WTC11 (cell line): ENCODE results near the gene ENTPD8. TPM values are rescaled to one million over a fixed set of nuclear protein-coding genes. Genes with fewer than 3 reads are reported as not detected.

Experiments
- ATAC-seq: fragments of 200-7000 bp; cut with Tn5 transposase; 2 replicates; pipeline ENCODE4 v1.10.0; 2021; ENCODE audit warnings: mild to moderate bottlenecking, moderate library complexity
- CTCF ChIA-PET: fragments of 300-600 bp; sonication (Branson Sonifier 250); formaldehyde crosslinking; loops from one replicate; lab custom pipeline; 2021; ENCODE audit warnings: antibody characterized with exemption; lab: Charles Lee
- POLR2A ChIA-PET: fragments of 350-600 bp; sonication (Branson Sonifier 250); formaldehyde crosslinking; loops from one replicate; lab custom pipeline; 2021; ENCODE audit warnings: antibody characterized with exemption; lab: Charles Lee
- DNase-seq: peaks from one replicate; pipeline ENCODE4 v3.0.0; 2021; ENCODE audit warnings: low spot score
- H3K27ac Mint-ChIP-seq: 2 replicates; pipeline ENCODE4 v1.8.0; 2021; ENCODE audit warnings: mixed read lengths
- H3K27me3 Mint-ChIP-seq: 2 replicates; pipeline ENCODE4 v1.8.0; 2021; ENCODE audit warnings: low read depth, mild to moderate bottlenecking, moderate library complexity, mixed read lengths
- H3K36me3 Mint-ChIP-seq: 2 replicates; pipeline ENCODE4 v1.8.0; 2021; ENCODE audit warnings: mixed read lengths
- H3K4me1 Mint-ChIP-seq: 2 replicates; pipeline ENCODE4 v1.8.0; 2022; ENCODE audit warnings: mixed read lengths
- H3K4me3 Mint-ChIP-seq: 2 replicates; pipeline ENCODE4 v1.8.0; 2021; ENCODE audit warnings: mild to moderate bottlenecking, moderate library complexity, mixed read lengths
- H3K9me3 Mint-ChIP-seq: 2 replicates; pipeline ENCODE4 v1.8.0; 2021; ENCODE audit warnings: mixed read lengths
- CBFB ChIP-seq: sonication (generic); formaldehyde crosslinking; IDR thresholded peaks from 2 replicates; pipeline ENCODE4 v1.8.1; 2022; ENCODE audit warnings: mild to moderate bottlenecking, low read depth, missing genetic modification reagents
- CREM ChIP-seq: sonication (generic); formaldehyde crosslinking; IDR thresholded peaks from 2 replicates; pipeline ENCODE4 v1.8.1; 2022; ENCODE audit warnings: mild to moderate bottlenecking, missing genetic modification reagents, moderate library complexity
- ELF4 ChIP-seq: sonication (generic); formaldehyde crosslinking; IDR thresholded peaks from 2 replicates; pipeline ENCODE4 v1.8.1; 2022; ENCODE audit warnings: low read depth, mild to moderate bottlenecking, moderate library complexity, missing genetic modification reagents
- FOXJ3 ChIP-seq: sonication (generic); formaldehyde crosslinking; IDR thresholded peaks from 2 replicates; pipeline ENCODE4 v1.9.0; 2021; ENCODE audit warnings: missing genetic modification reagents, mild to moderate bottlenecking, borderline replicate concordance
- FOXK1 ChIP-seq: sonication (generic); formaldehyde crosslinking; IDR thresholded peaks from 2 replicates; pipeline ENCODE4 v1.8.0; 2022; ENCODE audit warnings: mild to moderate bottlenecking, moderate library complexity, missing genetic modification reagents
- GTF2I ChIP-seq: fragments of 250-450 bp; sonication (Bioruptor Pico); conservative IDR thresholded peaks from 2 replicates; pipeline ENCODE4 v1.4.0; 2021; ENCODE audit warnings: mild to moderate bottlenecking
- KAT7 ChIP-seq: sonication (generic); formaldehyde crosslinking; IDR thresholded peaks from 2 replicates; pipeline ENCODE4 v1.8.1; 2023; ENCODE audit warnings: missing genetic modification reagents, mild to moderate bottlenecking, borderline replicate concordance
- NFYB ChIP-seq: sonication (generic); formaldehyde crosslinking; conservative IDR thresholded peaks from 2 replicates; pipeline ENCODE4 v1.8.0; 2022; ENCODE audit warnings: low read depth, missing genetic modification reagents
- NR1H2 ChIP-seq: sonication (generic); formaldehyde crosslinking; IDR thresholded peaks from 2 replicates; pipeline ENCODE4 v1.9.0; 2021; ENCODE audit warnings: mild to moderate bottlenecking, moderate library complexity, missing genetic modification reagents
- NR3C1 ChIP-seq: sonication (generic); formaldehyde crosslinking; conservative IDR thresholded peaks from 2 replicates; pipeline ENCODE4 v1.8.1; 2023; ENCODE audit warnings: low read depth, mild to moderate bottlenecking, missing genetic modification reagents
- RORB ChIP-seq: fragments of 250-450 bp; sonication (Bioruptor Pico); IDR thresholded peaks from 2 replicates; pipeline ENCODE4 v1.9.0; 2021; ENCODE audit warnings: mild to moderate bottlenecking
- TEAD1 ChIP-seq: sonication (generic); formaldehyde crosslinking; IDR thresholded peaks from 2 replicates; pipeline ENCODE4 v1.8.0; 2022; ENCODE audit warnings: mild to moderate bottlenecking, missing genetic modification reagents
- ZNF263 ChIP-seq: sonication (generic); formaldehyde crosslinking; IDR thresholded peaks from 2 replicates; pipeline ENCODE4 v1.8.1; 2022; ENCODE audit warnings: low read depth, mild to moderate bottlenecking, moderate library complexity, missing genetic modification reagents
- ZNF396 ChIP-seq: fragments of 250-450 bp; sonication (Bioruptor Pico); IDR thresholded peaks from 2 replicates; pipeline ENCODE4 v1.8.0; 2021; ENCODE audit warnings: mild to moderate bottlenecking, moderate library complexity, borderline replicate concordance
- ZNF416 ChIP-seq: fragments of 250-450 bp; sonication (Bioruptor Pico); IDR thresholded peaks from 2 replicates; pipeline ENCODE4 v1.9.0; 2021; ENCODE audit warnings: mild to moderate bottlenecking, inconsistent platforms
- total RNA-seq: library from RNA; stranded (reverse); gene quantifications from 3 replicates; pipeline ENCODE4 v1.2.3, GENCODE V29; 2021
- TF ChIP-seq, protein P1 (sequence below): sonication (generic); formaldehyde crosslinking; IDR thresholded peaks from 2 replicates; pipeline ENCODE4 v1.8.1; 2022; ENCODE audit warnings: missing genetic modification reagents, borderline replicate concordance
- TF ChIP-seq, protein P2 (sequence below): sonication (generic); formaldehyde crosslinking; IDR thresholded peaks from 2 replicates; pipeline ENCODE4 v1.8.1; 2023; ENCODE audit warnings: mild to moderate bottlenecking, moderate library complexity, missing genetic modification reagents
- TF ChIP-seq, protein P3 (sequence below): fragments of 250-450 bp; sonication (Bioruptor Pico); IDR thresholded peaks from 2 replicates; pipeline ENCODE4 v2.1.2; 2022; ENCODE audit warnings: mild to moderate bottlenecking, moderate library complexity
- TF ChIP-seq, protein P4 (sequence below): fragments of 250-450 bp; sonication (Bioruptor Pico); IDR thresholded peaks from 2 replicates; pipeline ENCODE4 v1.9.0; 2021; ENCODE audit warnings: moderate library complexity, mild to moderate bottlenecking, inconsistent platforms, borderline replicate concordance
- TF ChIP-seq, protein P5 (sequence below): sonication (generic); formaldehyde crosslinking; IDR thresholded peaks from 2 replicates; pipeline ENCODE4 v1.8.1; 2023; ENCODE audit warnings: mild to moderate bottlenecking, missing genetic modification reagents, borderline replicate concordance
- TF ChIP-seq, protein P6 (sequence below): sonication (generic); formaldehyde crosslinking; IDR thresholded peaks from 2 replicates; pipeline ENCODE4 v1.8.1; 2022; ENCODE audit warnings: low read depth, missing genetic modification reagents, borderline replicate concordance
- TF ChIP-seq, protein P7 (sequence below): sonication (generic); formaldehyde crosslinking; IDR thresholded peaks from 2 replicates; pipeline ENCODE4 v1.8.1; 2022; ENCODE audit warnings: mild to moderate bottlenecking, moderate library complexity, missing genetic modification reagents

The ENTPD8 gene
- total RNA-seq, 1 experiment from 2014 or later, result 2.3 TPM

DNA sequence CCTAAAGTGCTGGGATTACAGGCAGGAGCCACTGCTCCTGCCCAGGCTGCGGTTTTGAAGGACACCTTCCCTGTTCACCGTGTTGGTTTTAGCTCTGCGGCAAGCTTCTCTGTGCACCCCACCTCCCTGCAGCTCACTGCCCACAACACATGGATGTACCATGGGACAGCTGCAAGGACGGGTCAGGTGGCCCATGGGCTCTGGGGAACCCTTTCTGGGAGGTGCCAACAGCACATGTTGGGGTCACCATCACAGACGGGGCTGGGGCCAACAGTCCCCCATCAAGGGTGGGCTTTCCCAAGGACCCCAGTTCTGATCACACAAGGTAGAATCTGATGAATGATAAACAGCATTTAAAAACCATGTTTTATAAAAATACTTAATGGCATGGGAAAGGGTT is 25.7 kb downstream of the ENTPD8 start:
- POLR2A ChIA-PET, result no interaction called here
- Mint-ChIP-seq H3K27me3 (no peaks in the 10 kb centered on the region), H3K4me3 (no peak overlapping the region), H3K4me1 (no peaks in the 10 kb centered on the region), H3K36me3 (no peaks in the 10 kb centered on the region), H3K27ac (no peak overlapping the region), H3K9me3 (no peaks in the 10 kb centered on the region)
- TF ChIP-seq, protein P1, sequence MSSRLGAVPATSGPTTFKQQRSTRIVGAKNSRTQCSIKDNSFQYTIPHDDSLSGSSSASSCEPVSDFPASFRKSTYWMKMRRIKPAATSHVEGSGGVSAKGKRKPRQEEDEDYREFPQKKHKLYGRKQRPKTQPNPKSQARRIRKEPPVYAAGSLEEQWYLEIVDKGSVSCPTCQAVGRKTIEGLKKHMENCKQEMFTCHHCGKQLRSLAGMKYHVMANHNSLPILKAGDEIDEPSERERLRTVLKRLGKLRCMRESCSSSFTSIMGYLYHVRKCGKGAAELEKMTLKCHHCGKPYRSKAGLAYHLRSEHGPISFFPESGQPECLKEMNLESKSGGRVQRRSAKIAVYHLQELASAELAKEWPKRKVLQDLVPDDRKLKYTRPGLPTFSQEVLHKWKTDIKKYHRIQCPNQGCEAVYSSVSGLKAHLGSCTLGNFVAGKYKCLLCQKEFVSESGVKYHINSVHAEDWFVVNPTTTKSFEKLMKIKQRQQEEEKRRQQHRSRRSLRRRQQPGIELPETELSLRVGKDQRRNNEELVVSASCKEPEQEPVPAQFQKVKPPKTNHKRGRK, result no peak
- no peak for TF ChIP-seq KAT7 (CRISPR knock-in tag)
- no peak for TF ChIP-seq ZNF396 (CRISPR knock-in tag)
- TF ChIP-seq, protein P2, sequence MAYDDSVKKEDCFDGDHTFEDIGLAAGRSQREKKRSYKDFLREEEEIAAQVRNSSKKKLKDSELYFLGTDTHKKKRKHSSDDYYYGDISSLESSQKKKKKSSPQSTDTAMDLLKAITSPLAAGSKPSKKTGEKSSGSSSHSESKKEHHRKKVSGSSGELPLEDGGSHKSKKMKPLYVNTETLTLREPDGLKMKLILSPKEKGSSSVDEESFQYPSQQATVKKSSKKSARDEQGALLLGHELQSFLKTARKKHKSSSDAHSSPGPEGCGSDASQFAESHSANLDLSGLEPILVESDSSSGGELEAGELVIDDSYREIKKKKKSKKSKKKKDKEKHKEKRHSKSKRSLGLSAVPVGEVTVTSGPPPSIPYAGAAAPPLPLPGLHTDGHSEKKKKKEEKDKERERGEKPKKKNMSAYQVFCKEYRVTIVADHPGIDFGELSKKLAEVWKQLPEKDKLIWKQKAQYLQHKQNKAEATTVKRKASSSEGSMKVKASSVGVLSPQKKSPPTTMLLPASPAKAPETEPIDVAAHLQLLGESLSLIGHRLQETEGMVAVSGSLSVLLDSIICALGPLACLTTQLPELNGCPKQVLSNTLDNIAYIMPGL (CRISPR knock-in tag), result no peak
- TF ChIP-seq FOXJ3 (CRISPR knock-in tag), result no peak
- TF ChIP-seq NR1H2 (CRISPR knock-in tag), result no peak
- no peak for TF ChIP-seq ZNF416
- TF ChIP-seq CBFB (CRISPR knock-in tag), result no peak
- no peak for TF ChIP-seq FOXK1
- no peak for TF ChIP-seq ZNF263 (CRISPR knock-in tag)
- TF ChIP-seq RORB, result no peak
- TF ChIP-seq, protein P3, sequence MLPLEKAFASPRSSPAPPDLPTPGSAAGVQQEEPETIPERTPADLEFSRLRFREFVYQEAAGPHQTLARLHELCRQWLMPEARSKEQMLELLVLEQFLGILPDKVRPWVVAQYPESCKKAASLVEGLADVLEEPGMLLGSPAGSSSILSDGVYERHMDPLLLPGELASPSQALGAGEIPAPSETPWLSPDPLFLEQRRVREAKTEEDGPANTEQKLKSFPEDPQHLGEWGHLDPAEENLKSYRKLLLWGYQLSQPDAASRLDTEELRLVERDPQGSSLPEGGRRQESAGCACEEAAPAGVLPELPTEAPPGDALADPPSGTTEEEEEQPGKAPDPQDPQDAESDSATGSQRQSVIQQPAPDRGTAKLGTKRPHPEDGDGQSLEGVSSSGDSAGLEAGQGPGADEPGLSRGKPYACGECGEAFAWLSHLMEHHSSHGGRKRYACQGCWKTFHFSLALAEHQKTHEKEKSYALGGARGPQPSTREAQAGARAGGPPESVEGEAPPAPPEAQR (CRISPR knock-in tag), result no peak
- no peak for TF ChIP-seq ELF4 (CRISPR knock-in tag)
- TF ChIP-seq NR3C1 (CRISPR knock-in tag), result no peak
- TF ChIP-seq GTF2I, result no peak
- TF ChIP-seq, protein P4, sequence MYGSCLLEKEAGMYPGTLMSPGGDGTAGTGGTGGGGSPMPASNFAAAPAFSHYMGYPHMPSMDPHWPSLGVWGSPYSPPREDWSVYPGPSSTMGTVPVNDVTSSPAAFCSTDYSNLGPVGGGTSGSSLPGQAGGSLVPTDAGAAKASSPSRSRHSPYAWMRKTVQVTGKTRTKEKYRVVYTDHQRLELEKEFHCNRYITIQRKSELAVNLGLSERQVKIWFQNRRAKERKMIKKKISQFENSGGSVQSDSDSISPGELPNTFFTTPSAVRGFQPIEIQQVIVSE (CRISPR knock-in tag), result no peak
- TF ChIP-seq, protein P5, sequence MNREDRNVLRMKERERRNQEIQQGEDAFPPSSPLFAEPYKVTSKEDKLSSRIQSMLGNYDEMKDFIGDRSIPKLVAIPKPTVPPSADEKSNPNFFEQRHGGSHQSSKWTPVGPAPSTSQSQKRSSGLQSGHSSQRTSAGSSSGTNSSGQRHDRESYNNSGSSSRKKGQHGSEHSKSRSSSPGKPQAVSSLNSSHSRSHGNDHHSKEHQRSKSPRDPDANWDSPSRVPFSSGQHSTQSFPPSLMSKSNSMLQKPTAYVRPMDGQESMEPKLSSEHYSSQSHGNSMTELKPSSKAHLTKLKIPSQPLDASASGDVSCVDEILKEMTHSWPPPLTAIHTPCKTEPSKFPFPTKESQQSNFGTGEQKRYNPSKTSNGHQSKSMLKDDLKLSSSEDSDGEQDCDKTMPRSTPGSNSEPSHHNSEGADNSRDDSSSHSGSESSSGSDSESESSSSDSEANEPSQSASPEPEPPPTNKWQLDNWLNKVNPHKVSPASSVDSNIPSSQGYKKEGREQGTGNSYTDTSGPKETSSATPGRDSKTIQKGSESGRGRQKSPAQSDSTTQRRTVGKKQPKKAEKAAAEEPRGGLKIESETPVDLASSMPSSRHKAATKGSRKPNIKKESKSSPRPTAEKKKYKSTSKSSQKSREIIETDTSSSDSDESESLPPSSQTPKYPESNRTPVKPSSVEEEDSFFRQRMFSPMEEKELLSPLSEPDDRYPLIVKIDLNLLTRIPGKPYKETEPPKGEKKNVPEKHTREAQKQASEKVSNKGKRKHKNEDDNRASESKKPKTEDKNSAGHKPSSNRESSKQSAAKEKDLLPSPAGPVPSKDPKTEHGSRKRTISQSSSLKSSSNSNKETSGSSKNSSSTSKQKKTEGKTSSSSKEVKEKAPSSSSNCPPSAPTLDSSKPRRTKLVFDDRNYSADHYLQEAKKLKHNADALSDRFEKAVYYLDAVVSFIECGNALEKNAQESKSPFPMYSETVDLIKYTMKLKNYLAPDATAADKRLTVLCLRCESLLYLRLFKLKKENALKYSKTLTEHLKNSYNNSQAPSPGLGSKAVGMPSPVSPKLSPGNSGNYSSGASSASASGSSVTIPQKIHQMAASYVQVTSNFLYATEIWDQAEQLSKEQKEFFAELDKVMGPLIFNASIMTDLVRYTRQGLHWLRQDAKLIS (CRISPR knock-in tag), result no peak
- CTCF ChIA-PET, result interaction anchor here (1.0 kb wide), 1 partner anchor 94 kb away, joined by 3 read pairs; no protein-coding TSS in a partner anchor
- ATAC-seq (no peak), DNase-seq (no peak)

DNA sequence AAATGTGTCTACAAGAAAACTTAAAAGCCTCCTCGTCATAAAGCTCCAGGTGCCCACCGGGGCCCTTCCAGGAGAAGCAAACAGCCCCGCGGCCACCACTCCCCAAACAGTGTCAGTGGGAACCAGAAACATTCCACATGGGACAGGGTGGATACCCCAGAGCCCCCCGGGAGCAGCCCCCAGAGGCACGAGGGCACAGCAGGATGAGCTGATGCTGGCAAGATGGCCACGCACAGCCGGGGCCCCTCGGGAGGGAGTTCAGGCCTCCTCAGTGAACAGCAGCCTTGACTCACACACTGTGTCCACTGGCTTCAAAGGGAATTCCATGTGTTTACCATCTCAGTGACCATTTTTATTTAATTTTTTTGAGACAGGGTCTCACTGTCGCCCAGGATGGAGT is 28.7 kb downstream of the ENTPD8 start:
- CTCF ChIA-PET, result interaction anchor here (0.6 to 3.3 kb wide), 4 partner anchors 11 to 125 kb away, joined by 3 to 24 read pairs (median 5); partner anchors contain the start of genes EXD3, NOXA1 and NRARP
- Mint-ChIP-seq H3K9me3 (no peaks in the 10 kb centered on the region), H3K27ac (no peak overlapping the region), H3K36me3 (no peaks in the 10 kb centered on the region), H3K4me1 (no peaks in the 10 kb centered on the region), H3K27me3 (no peaks in the 10 kb centered on the region), H3K4me3 (no peak overlapping the region)
- DNase-seq (no peak), ATAC-seq (no peak)
- POLR2A ChIA-PET, result no interaction called here
- TF ChIP-seq NFYB (CRISPR knock-in tag), result no peak
- TF ChIP-seq TEAD1 (CRISPR knock-in tag), result no peak
- no peak for TF ChIP-seq CREM (CRISPR knock-in tag)
- TF ChIP-seq, protein P6, sequence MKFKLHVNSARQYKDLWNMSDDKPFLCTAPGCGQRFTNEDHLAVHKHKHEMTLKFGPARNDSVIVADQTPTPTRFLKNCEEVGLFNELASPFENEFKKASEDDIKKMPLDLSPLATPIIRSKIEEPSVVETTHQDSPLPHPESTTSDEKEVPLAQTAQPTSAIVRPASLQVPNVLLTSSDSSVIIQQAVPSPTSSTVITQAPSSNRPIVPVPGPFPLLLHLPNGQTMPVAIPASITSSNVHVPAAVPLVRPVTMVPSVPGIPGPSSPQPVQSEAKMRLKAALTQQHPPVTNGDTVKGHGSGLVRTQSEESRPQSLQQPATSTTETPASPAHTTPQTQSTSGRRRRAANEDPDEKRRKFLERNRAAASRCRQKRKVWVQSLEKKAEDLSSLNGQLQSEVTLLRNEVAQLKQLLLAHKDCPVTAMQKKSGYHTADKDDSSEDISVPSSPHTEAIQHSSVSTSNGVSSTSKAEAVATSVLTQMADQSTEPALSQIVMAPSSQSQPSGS (CRISPR knock-in tag), result no peak
- TF ChIP-seq, protein P7, sequence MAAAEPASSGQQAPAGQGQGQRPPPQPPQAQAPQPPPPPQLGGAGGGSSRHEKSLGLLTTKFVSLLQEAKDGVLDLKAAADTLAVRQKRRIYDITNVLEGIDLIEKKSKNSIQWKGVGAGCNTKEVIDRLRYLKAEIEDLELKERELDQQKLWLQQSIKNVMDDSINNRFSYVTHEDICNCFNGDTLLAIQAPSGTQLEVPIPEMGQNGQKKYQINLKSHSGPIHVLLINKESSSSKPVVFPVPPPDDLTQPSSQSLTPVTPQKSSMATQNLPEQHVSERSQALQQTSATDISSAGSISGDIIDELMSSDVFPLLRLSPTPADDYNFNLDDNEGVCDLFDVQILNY (CRISPR knock-in tag), result no peak
